Adrenal gland (tissue), 12 donors: ENCODE data around the gene LMO3. TPM values are rescaled to one million over a fixed set of nuclear protein-coding genes. Genes with fewer than 3 reads are reported as not detected.
"Not testable (repeated sequence)": the region's sequence is repeated elsewhere in the genome, so short reads cannot be mapped to it uniquely, and the experiment has no call there.

Experiments
- DNase-seq, 7 donors: peaks; one replicate each; pipeline ENCODE4 v3.0.0-alpha.2; 2019 to 2020
- H3K27ac ChIP-seq, 5 donors: fragments of 200-600 bp; sonication (generic) in 4 of 5; 1 replicate in 3 of 5; 2 replicates in 2 of 5; pipeline versions ENCODE4 v1.5.1 to v1.8.0; 2016 to 2020; ENCODE audit warnings: mild to moderate bottlenecking in 1 of 5
- H3K27me3 ChIP-seq: fragments of 200-600 bp; 2 replicates; pipeline ENCODE4 v1.8.0; 2021
- H3K36me3 ChIP-seq, 2 donors: fragments of 200-600 bp; replicated peaks in 1 of 2; 1 replicate in 1 of 2; 2 replicates in 1 of 2; pipeline versions ENCODE4 v1.5.1 to v1.8.0; 2018 to 2022
- H3K4me1 ChIP-seq, 2 donors: fragments of 200-600 bp; replicated peaks in 1 of 2; 1 replicate in 1 of 2; 2 replicates in 1 of 2; pipeline versions ENCODE4 v1.5.1 to v1.8.0; 2018 to 2021
- H3K4me3 ChIP-seq, 4 donors: fragments of 200-600 bp; sonication (generic) in 3 of 4; one replicate each; pipeline ENCODE4 v1.5.1; 2016 to 2018
- H3K9me3 ChIP-seq, 3 donors: fragments of 200-600 bp; sonication (generic) in 1 of 3; replicated peaks in 1 of 3; 1 replicate in 2 of 3; 2 replicates in 1 of 3; pipeline versions ENCODE4 v1.5.1 to v1.8.0; 2016 to 2021
- POLR2A ChIP-seq, 2 donors: fragments of 450-650 bp; IDR thresholded peaks; one replicate each; pipeline ENCODE4 v1.6.1; 2017; ENCODE audit warnings: antibody characterized with exemption in 2 of 2, mild to moderate bottlenecking in 2 of 2, moderate library complexity in 1 of 2
- WGBS, 4 donors: extraction: QIAGEN DNeasy Blood & Tissue Kit in 2 of 4; methylation state at CpG; one replicate each; pipeline versions ENCODE4 v1.1.5 to v1.1.7; 2013 to 2017; 5-methylcytosine and 5-hydroxymethylcytosine counted together
- intact Hi-C, 2 donors: fragments of 100-400 bp; cut with DNase I; formaldehyde crosslinking; loops; one replicate each; pipeline versions ENCODE4 v1.14.1 to v1.15.0; 2022 to 2023
- polyA plus RNA-seq, 3 donors: library from polyadenylated mRNA; stranded (reverse); fragments of 200-250 nt in 2 of 3; fragments of 350-450 nt in 1 of 3; fragmentation: Illumina TruSeq in 1 of 3; extraction: RNeasy Lipid Tissue Mini Kit (QIAGEN cat#74804) in 1 of 3; gene quantifications; one replicate each; pipeline ENCODE4 v1.2.3, GENCODE V29; 2013 to 2014
- total RNA-seq, 9 donors: library from RNA; depleted of rRNA in 4 of 9; stranded (reverse); fragments of >200 nt in 4 of 9; fragments of 120-200 nt in 1 of 9; fragmentation: NEBNext Ultra II Directional in 1 of 9; extraction: Animal tissue kit (Norgen Biotek cat#: 25700) in 1 of 9; gene quantifications; one replicate each; pipeline versions ENCODE4 v1.1.0 to v1.2.4, GENCODE V29; 2013 to 2023
- TF ChIP-seq, protein P1 (sequence below), 6 experiments: fragments of 450-650 bp in 4 of 6; fragments of 200-600 bp in 2 of 6; sonication (generic) in 1 of 6; IDR thresholded peaks; 1 replicate in 5 of 6; 2 replicates in 1 of 6; pipeline versions ENCODE4 v1.5.1 to v1.8.0; 2016 to 2021; ENCODE audit warnings: antibody characterized with exemption in 6 of 6, mild to moderate bottlenecking in 2 of 6, moderate library complexity in 1 of 6
- donor health status: healthy with polysubstance abuse.
- donor health status: Bipolar disorder and iron deficiency.
- donor health status: DM: yes; HTN: yes; CAD: no.
- donor health status: DM: no; HTN: no; CAD: no.
- donor health status: DM: no; HTN: no; CAD: no.
- donor health status: DM: yes; HTN: yes; CAD: no.

The LMO3 gene
- total and polyA plus RNA-seq, 12 donors, result 0.89 to 21.8 (median 7.0) TPM

DNA sequence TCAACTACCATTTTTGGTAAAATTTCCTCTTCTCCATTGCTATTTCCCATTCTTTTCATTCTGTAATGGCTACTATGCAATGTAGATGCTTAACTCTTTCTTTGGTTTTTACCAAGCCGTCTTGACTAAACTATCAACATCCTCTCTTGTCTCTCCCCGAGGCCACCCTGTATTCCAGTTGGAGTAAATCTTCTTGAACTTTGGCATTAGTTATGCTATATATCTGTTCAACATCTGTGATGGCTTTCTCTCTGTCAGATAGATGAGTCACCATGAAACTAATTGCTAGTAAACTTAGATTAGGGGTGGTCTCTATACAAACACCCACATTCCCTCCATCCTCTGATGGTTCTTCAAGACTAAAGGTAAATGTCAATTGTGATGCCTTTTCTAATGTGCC is 63.4 kb downstream of the LMO3 start:
- intact Hi-C loops, result no loop called here
- Histone ChIP-seq H3K9me3 (no peaks in the 10 kb centered on the region), H3K27me3 (no peaks in the 10 kb centered on the region), H3K36me3 (no peaks in the 10 kb centered on the region), H3K4me3 (no peak overlapping the region), H3K4me1 (no peaks in the 10 kb centered on the region), H3K27ac (no peak overlapping the region)
- 65 to 83% (median 71%) methylated on average over 2 of the region's 2 CpGs for WGBS, 4 donors
- DNase-seq, result no peak
- TF ChIP-seq, protein P1, sequence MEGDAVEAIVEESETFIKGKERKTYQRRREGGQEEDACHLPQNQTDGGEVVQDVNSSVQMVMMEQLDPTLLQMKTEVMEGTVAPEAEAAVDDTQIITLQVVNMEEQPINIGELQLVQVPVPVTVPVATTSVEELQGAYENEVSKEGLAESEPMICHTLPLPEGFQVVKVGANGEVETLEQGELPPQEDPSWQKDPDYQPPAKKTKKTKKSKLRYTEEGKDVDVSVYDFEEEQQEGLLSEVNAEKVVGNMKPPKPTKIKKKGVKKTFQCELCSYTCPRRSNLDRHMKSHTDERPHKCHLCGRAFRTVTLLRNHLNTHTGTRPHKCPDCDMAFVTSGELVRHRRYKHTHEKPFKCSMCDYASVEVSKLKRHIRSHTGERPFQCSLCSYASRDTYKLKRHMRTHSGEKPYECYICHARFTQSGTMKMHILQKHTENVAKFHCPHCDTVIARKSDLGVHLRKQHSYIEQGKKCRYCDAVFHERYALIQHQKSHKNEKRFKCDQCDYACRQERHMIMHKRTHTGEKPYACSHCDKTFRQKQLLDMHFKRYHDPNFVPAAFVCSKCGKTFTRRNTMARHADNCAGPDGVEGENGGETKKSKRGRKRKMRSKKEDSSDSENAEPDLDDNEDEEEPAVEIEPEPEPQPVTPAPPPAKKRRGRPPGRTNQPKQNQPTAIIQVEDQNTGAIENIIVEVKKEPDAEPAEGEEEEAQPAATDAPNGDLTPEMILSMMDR (IDR thresholded peaks at IDR 0.05), result no peak
- TF ChIP-seq POLR2A (IDR thresholded peaks at IDR 0.05), result no peak

DNA sequence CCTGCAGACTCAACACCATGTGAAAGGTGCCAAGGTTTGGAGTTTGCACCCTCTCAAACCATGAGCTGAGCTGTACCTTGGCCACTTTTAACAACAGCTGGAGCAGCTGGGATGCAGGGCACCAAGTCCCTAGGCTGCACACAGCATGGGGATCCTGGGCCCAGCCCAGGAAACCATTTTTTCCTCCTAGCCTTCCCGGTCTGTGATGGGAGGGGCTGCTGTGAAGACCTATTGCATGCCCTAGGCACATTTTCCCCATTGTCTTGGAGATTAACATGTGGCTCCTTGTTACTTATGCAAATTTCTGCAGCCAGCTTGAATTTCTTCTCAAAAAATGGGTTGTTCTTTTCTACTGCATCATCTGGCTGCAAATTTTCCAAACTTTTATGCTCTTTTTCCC is 68.3 kb downstream of the LMO3 start:
- H3K27ac ChIP-seq, H3K27me3 ChIP-seq, intact Hi-C loops, H3K36me3 ChIP-seq, H3K4me3 ChIP-seq, DNase-seq, H3K4me1 ChIP-seq, H3K9me3 ChIP-seq: not testable (repeated sequence)
- WGBS, 4 donors, result 71 to 85% (median 79%) methylated on average over 1 of the region's 1 CpG

DNA sequence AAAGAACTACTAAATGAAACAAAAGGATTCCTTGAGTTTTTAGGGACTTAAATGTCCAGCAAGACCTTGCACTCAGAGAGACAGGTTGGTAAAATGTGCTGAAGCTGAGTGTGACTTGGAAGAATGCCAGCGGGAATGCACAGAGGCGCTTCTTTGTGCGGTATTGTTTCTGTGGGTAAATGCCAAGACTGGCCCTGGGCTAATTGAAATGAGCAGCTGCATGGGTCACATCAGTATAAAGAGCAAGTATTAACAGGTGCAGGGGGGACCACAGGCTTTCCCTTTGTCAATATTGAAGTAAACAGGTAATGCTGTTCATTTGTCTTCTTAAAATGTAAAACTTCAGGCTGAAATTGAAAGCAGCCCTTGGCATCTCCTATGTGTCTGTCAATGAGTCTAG is 74.3 kb downstream of the LMO3 start:
- Histone ChIP-seq H3K4me3 (no peak overlapping the region), H3K27me3 (no peaks in the 10 kb centered on the region), H3K27ac (no peak overlapping the region), H3K4me1 (no peaks in the 10 kb centered on the region), H3K36me3 (no peaks in the 10 kb centered on the region), H3K9me3 (no peaks in the 10 kb centered on the region)
- no peak for TF ChIP-seq POLR2A (IDR thresholded peaks at IDR 0.05)
- TF ChIP-seq, protein P1 (IDR thresholded peaks at IDR 0.05), result no peak
- intact Hi-C loops, result no loop called here
- 76 to 86% (median 80%) methylated on average over 3 of the region's 3 CpGs for WGBS, 4 donors
- DNase-seq, result no peak

DNA sequence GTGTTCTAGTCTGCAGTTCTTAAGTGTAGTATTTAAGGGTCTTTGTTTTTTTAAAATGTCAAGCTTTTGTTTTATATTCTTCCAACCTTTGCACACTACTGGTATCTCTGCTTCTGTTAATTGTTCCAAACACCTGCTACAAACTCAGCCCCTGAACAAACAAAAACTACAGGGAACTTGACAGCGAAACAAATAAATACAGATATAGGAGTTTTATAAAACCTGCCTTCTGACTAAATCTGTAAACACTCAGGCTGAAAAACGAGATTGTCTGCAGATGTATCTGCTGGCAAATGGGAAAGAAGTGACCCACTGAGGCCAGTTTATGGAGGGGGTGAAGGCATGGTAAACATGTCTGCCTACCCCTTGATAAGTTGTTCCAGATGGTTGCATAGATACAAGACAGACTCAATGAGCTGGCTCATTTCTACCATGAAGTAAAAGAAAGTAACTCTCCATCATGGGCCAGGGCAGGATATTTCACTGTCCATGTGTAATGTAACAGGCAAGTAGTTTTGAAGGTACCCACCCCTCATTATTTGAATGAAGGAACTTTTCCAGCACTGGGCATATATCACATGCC is 75.6 kb downstream of the LMO3 start:
- Histone ChIP-seq H3K4me3 (no peak overlapping the region), H3K27ac (no peak overlapping the region), H3K36me3 (no peaks in the 10 kb centered on the region), H3K9me3 (no peaks in the 10 kb centered on the region), H3K27me3 (no peaks in the 10 kb centered on the region), H3K4me1 (no peaks in the 10 kb centered on the region)
- WGBS, 4 donors, result 56 to 72% (median 62%) methylated on average over 2 of the region's 2 CpGs
- intact Hi-C loops, result no loop called here
- no peak for DNase-seq
- no peak for TF ChIP-seq POLR2A (IDR thresholded peaks at IDR 0.05)
- TF ChIP-seq, protein P1 (IDR thresholded peaks at IDR 0.05), result no peak

DNA sequence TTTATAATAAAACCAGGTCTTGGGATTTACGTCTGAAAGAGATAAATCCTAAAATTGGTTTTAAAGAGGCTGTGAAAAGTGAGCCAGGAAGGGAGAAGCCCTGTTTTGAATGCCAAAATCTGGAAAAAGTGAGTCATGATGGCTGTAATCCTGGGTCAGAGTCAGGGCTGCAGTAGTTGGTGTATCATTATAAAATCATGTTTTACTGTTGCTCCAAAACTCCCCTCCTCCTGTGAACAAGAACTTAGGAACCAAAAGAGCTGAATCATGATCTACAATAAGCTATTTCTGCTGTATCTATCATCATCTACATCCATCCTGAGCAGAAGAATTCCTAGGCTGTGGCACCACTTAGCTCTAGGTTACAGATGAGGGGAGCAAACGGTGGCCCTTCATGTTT is 79.3 kb downstream of the LMO3 start:
- Histone ChIP-seq H3K9me3 (no peaks in the 10 kb centered on the region), H3K27me3 (no peaks in the 10 kb centered on the region), H3K4me1 (no peaks in the 10 kb centered on the region), H3K4me3 (no peak overlapping the region), H3K36me3 (no peaks in the 10 kb centered on the region), H3K27ac (peak overlapping the region in 1 of 5 donors; percentile 38)
- TF ChIP-seq POLR2A (IDR thresholded peaks at IDR 0.05), result no peak
- TF ChIP-seq, protein P1 (IDR thresholded peaks at IDR 0.05), result no peak
- intact Hi-C loops, result no loop called here
- 47 to 50% (median 48%) methylated on average over 2 of the region's 2 CpGs for WGBS, 4 donors
- DNase-seq, result peak; percentile 21 to 69 (median 41)
